Measurements from ENCODE around the gene ADD2. TPM values are rescaled to one million over a fixed set of nuclear protein-coding genes. Genes with fewer than 3 reads are reported as not detected.
A peak's percentile ranks its signal among the peaks of the same experiment; 100 is the strongest.

Gene ADD2
- total RNA-seq, 4 donors from 2014 or later, result 0.40 to 1.9 (median 1.1) TPM

DNA sequence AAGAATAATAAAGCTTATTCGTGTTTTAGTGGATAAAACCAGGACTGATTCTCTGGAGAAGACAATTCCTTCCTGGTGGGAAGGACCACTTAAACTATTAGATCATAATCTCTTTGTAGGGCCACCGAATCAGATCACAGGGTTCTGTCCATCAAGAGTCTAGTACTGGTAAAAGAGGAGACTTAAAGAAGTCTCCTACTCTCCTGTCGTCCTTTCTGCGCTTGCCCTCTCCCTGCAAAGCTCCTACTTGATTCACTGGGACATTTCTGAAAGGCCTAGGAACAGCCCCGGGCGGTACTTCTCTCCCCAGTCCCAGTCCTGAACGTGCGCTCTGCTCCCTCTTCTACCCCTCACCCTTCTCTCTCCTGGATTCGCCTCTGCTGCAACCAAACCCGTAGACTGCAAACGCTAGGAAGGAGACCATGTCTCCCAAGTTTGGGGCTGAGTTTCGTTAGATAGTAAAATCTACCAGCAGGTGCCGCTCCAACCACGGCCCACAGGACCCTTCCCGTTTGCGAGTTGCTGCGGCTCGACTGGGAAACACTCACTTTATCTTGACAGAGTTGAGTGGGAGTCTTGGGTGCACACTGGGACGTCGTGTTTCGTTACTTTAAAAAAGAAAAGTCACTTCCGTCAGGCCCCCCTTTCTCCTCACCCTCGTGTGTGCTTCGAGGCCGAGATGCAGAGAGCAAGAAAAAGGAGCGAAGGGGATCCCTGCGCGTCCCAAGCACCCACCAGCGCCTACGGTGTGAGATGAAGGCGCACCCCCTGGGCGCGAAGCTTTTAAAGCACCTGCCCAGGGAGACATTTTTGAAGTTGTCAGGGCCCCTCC, 21.5 kb upstream of the ADD2 start:
- H3K27me3 ChIP-seq, result peaks cover 82% of the 10 kb centered on the region
- intact Hi-C loops (cut with DNase I; ENCODE audit: low total_unique reads) (no loop called here), in situ Hi-C loops (cut with MboI; ENCODE audit: low pct_ligation_motif_present in 1 of 4, low pct_unique_long_range_greater_than_20kb in 1 of 4, low sequenced_read_pairs in 3 of 4) (no loop called here)
- H3K4me3 ChIP-seq, result peak overlapping the region in 2 of 4 donors; percentile 4 to 44
- WGBS, 2 donors (ENCODE audit: low coverage in 1 of 2), result 2 to 12% methylated on average over 17 to 33 of the region's 33 CpGs
- no peak overlapping the region for H3K27ac ChIP-seq
- H3K4me1 ChIP-seq, result peaks cover 4 to 14% (median 13%) of the 10 kb centered on the region in 4 donors
- no peaks in the 10 kb centered on the region for H3K36me3 ChIP-seq
- no peaks in the 10 kb centered on the region for H3K9me3 ChIP-seq
- TF ChIP-seq, protein P1, sequence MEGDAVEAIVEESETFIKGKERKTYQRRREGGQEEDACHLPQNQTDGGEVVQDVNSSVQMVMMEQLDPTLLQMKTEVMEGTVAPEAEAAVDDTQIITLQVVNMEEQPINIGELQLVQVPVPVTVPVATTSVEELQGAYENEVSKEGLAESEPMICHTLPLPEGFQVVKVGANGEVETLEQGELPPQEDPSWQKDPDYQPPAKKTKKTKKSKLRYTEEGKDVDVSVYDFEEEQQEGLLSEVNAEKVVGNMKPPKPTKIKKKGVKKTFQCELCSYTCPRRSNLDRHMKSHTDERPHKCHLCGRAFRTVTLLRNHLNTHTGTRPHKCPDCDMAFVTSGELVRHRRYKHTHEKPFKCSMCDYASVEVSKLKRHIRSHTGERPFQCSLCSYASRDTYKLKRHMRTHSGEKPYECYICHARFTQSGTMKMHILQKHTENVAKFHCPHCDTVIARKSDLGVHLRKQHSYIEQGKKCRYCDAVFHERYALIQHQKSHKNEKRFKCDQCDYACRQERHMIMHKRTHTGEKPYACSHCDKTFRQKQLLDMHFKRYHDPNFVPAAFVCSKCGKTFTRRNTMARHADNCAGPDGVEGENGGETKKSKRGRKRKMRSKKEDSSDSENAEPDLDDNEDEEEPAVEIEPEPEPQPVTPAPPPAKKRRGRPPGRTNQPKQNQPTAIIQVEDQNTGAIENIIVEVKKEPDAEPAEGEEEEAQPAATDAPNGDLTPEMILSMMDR (IDR thresholded peaks at IDR 0.05), result peak in 4 of 5 experiments; percentile 11 to 38 (median 33)
- no peak for TF ChIP-seq POLR2AphosphoS5 (IDR thresholded peaks at IDR 0.05)
- peak; percentile 36 for DNase-seq

DNA sequence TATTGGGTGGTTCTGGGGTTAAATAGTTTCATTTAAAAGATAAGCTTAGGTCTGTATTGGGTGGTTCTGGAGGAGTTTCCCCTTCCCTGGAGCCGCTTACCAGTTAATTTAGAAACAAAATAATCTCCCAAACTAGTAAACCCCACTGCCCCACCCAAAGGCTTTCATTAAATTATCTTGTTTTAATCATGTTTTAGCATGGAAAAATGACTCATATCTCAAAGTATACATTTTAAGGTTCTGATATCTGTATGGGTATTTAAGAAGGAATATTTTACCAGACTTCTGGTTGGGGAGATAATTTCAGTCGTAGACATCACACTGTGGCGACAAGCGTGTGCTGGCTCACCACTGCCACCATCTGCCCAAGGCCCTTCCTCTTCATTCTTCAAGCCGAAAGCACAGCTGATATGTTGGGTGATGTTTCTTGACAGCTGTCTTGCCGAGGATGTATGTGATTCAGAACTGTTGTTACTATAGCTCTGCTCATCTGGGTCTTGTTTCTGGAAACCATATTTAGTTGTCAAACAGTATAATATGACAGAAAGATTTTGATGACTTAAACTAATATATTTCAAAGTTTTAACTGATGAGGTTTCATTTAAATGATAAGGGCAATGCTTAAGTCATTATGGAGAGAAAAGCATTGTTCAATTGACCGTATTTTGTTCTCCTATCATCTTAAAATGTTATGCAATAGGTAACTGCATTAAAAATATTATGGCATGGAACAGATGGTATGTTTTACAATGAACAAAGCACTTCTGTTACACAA, 17.3 kb upstream of the ADD2 start:
- Histone ChIP-seq H3K4me1 (peaks cover 3 to 11% (median 10%) of the 10 kb centered on the region in 4 donors), H3K4me3 (no peak overlapping the region), H3K27me3 (peaks cover 50% of the 10 kb centered on the region), H3K9me3 (no peaks in the 10 kb centered on the region), H3K36me3 (no peaks in the 10 kb centered on the region), H3K27ac (no peak overlapping the region)
- no peak for DNase-seq
- WGBS, 2 donors (ENCODE audit: low coverage in 1 of 2), result 15 to 18% methylated on average over 3 to 7 of the region's 7 CpGs
- TF ChIP-seq, protein P1 (IDR thresholded peaks at IDR 0.05), result peak in 1 of 5 experiments; percentile 19
- TF ChIP-seq POLR2AphosphoS5 (IDR thresholded peaks at IDR 0.05) (no peak), POLR2A (IDR thresholded peaks at IDR 0.05) (no peak)
- in situ Hi-C loops (cut with MboI; ENCODE audit: low pct_ligation_motif_present in 1 of 4, low pct_unique_long_range_greater_than_20kb in 1 of 4, low sequenced_read_pairs in 3 of 4) (no loop called here), intact Hi-C loops (cut with DNase I; ENCODE audit: low total_unique reads) (no loop called here)

DNA sequence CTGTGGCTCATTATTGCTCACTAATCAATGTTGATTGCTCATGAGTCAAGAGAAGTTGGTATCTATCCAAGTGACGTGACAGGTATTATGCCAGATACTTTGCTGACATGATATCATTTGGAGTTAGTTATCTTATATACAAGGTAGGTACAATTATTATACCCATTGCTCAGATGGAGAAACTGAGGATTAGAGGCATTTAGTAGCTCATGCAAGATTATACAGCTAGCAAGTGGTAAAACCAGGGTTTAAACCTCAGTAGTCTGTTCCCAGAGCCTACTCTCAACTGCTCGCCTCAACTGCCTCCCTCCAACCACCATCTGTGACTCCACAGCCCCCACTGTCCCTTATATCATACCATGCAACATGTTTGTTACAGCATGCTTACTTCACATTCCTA, 16.3 kb upstream of the ADD2 start:
- Histone ChIP-seq H3K36me3 (no peaks in the 10 kb centered on the region), H3K4me3 (no peak overlapping the region), H3K4me1 (peaks cover 0 to 1% (median under 1%) of the 10 kb centered on the region in 4 donors), H3K27ac (no peak overlapping the region), H3K9me3 (no peaks in the 10 kb centered on the region), H3K27me3 (peaks cover 40% of the 10 kb centered on the region)
- intact Hi-C loops (cut with DNase I; ENCODE audit: low total_unique reads), result no loop called here
- in situ Hi-C loops (cut with MboI; ENCODE audit: low pct_ligation_motif_present in 1 of 4, low pct_unique_long_range_greater_than_20kb in 1 of 4, low sequenced_read_pairs in 3 of 4), result no loop called here
- 85 to 100% methylated on average over 2 of the region's 2 CpGs for WGBS, 2 donors (ENCODE audit: low coverage in 1 of 2)
- no peak for TF ChIP-seq EP300 (IDR thresholded peaks at IDR 0.05; ENCODE audit: low read depth)
- no peak for TF ChIP-seq POLR2A (IDR thresholded peaks at IDR 0.05)
- TF ChIP-seq, protein P1 (IDR thresholded peaks at IDR 0.05), result no peak
- no peak for DNase-seq

DNA sequence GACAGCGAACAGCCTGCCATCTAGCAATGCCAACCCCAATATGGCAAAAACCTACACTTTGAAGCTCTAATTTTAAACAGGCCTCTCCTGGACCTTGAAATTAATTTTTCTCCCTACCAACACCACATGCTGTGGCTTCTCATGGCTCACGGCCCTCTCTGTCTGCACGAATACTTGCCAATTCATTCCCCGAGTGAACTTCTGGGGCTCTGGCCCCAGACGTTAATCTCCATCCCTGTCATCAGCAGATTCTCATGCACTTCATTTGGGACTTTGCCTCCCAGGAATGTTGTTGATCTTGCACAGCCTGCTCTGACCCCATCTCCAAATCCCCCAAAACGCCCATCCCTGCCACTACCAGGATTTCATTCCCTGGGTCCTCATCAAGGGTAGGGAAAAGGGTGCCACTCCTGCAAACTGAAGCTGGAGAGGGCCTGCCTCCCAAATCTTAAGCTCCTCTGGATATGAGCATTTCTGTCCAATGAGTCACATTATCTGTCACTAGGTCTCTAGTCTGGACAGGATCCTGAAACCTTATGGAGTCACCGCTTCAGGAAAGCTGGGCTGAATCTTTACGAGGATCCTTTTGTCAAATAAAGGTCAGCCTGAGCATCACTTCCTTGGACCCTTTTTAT, 12.0 kb upstream of the ADD2 start:
- peaks cover 21% of the 10 kb centered on the region for H3K27me3 ChIP-seq
- in situ Hi-C loops (cut with MboI; ENCODE audit: low pct_ligation_motif_present in 1 of 4, low pct_unique_long_range_greater_than_20kb in 1 of 4, low sequenced_read_pairs in 3 of 4) (no loop called here), intact Hi-C loops (cut with DNase I; ENCODE audit: low total_unique reads) (no loop called here)
- H3K4me3 ChIP-seq, result no peak overlapping the region
- no peaks in the 10 kb centered on the region for H3K36me3 ChIP-seq
- no peak overlapping the region for H3K27ac ChIP-seq
- WGBS, 2 donors (ENCODE audit: low coverage in 1 of 2), result 81 to 82% methylated on average over 7 to 8 of the region's 8 CpGs
- DNase-seq, result no peak
- H3K9me3 ChIP-seq, result no peaks in the 10 kb centered on the region
- no peaks in the 10 kb centered on the region for H3K4me1 ChIP-seq
- TF ChIP-seq EP300 (IDR thresholded peaks at IDR 0.05; ENCODE audit: low read depth), result no peak
- TF ChIP-seq, protein P1 (IDR thresholded peaks at IDR 0.05), result no peak
- TF ChIP-seq POLR2A (IDR thresholded peaks at IDR 0.05), result no peak
- no peak for TF ChIP-seq POLR2AphosphoS5 (IDR thresholded peaks at IDR 0.05)

All from transverse colon (tissue), 4 donors.